HepG2 (cell line): ENCODE measurements around the gene TAB3. TPM values are rescaled to one million over a fixed set of nuclear protein-coding genes. Genes with fewer than 3 reads are reported as not detected.

Source experiments
- CREB1 ChIP-seq, 2 experiments: fragments of 450-650 bp in 1 of 2; IDR thresholded peaks; 2 replicates each; pipeline ENCODE4 v1.6.1; 2016 to 2017; ENCODE audit warnings: control low read depth in 1 of 2, mild to moderate bottlenecking in 1 of 2, missing compliant biosample characterization in 1 of 2, missing genetic modification characterization in 1 of 2
- GPBP1L1 ChIP-seq: sonication (generic); formaldehyde crosslinking; IDR thresholded peaks from 2 replicates; pipeline ENCODE4 v1.5.0; 2020; ENCODE audit warnings: mild to moderate bottlenecking, missing genetic modification reagents
- HNF1A ChIP-seq, 2 experiments: sonication (generic) in 1 of 2; formaldehyde crosslinking in 1 of 2; IDR thresholded peaks; 2 replicates each; pipeline versions ENCODE4 v1.4.0 to v1.6.1; 2016 to 2020; ENCODE audit warnings: borderline replicate concordance in 1 of 2, low read depth in 1 of 2, mild to moderate bottlenecking in 1 of 2, missing genetic modification reagents in 1 of 2
- HNF1B ChIP-seq: sonication (generic); formaldehyde crosslinking; IDR thresholded peaks from 2 replicates; pipeline ENCODE4 v1.5.1; 2020; ENCODE audit warnings: mild to moderate bottlenecking, moderate library complexity, missing genetic modification reagents
- HOXD1 ChIP-seq: sonication (generic); formaldehyde crosslinking; IDR thresholded peaks from 2 replicates; pipeline ENCODE4 v1.5.0; 2020; ENCODE audit warnings: missing genetic modification reagents
- KMT2B ChIP-seq: IDR thresholded peaks from 2 replicates; pipeline ENCODE4 v1.6.1; 2016; ENCODE audit warnings: missing genetic modification reagents, missing compliant biosample characterization
- MYNN ChIP-seq: sonication (generic); formaldehyde crosslinking; IDR thresholded peaks from 2 replicates; pipeline ENCODE4 v1.4.0; 2020; ENCODE audit warnings: mild to moderate bottlenecking, low read depth, missing genetic modification reagents
- RAD51 ChIP-seq: fragments of 450-650 bp; IDR thresholded peaks from 2 replicates; pipeline ENCODE4 v1.6.1; 2016; ENCODE audit warnings: borderline replicate concordance
- SETDB1 ChIP-seq: sonication (generic); formaldehyde crosslinking; IDR thresholded peaks from 2 replicates; pipeline ENCODE4 v1.5.1; 2020; ENCODE audit warnings: missing genetic modification reagents, mild to moderate bottlenecking, borderline replicate concordance
- THAP7 ChIP-seq: sonication (generic); formaldehyde crosslinking; IDR thresholded peaks from 2 replicates; pipeline ENCODE4 v1.8.1; 2023; ENCODE audit warnings: mild to moderate bottlenecking, missing genetic modification reagents
- ZFP36 ChIP-seq: fragments of 150-350 bp; IDR thresholded peaks from 2 replicates; pipeline ENCODE4 v1.6.1; 2018; ENCODE audit warnings: borderline replicate concordance, low read length, low read depth; ENCODE audit not compliant: partially characterized antibody
- ZFP91 ChIP-seq: sonication (generic); formaldehyde crosslinking; IDR thresholded peaks from 2 replicates; pipeline ENCODE4 v1.9.0; 2022; ENCODE audit warnings: missing genetic modification reagents, mild to moderate bottlenecking, borderline replicate concordance
- ZNF136 ChIP-seq: sonication (generic); formaldehyde crosslinking; IDR thresholded peaks from 2 replicates; pipeline ENCODE4 v1.8.1; 2022; ENCODE audit warnings: low read depth, mild to moderate bottlenecking, moderate library complexity, missing genetic modification reagents
- ZNF180 ChIP-seq: sonication (generic); formaldehyde crosslinking; IDR thresholded peaks from 2 replicates; pipeline ENCODE4 v1.4.0; 2020; ENCODE audit warnings: low read depth, missing genetic modification reagents, borderline replicate concordance
- ZNF367 ChIP-seq: sonication (generic); formaldehyde crosslinking; IDR thresholded peaks from 2 replicates; pipeline ENCODE4 v1.4.0; 2020; ENCODE audit warnings: missing genetic modification reagents, borderline replicate concordance
- ZNF781 ChIP-seq: sonication (generic); formaldehyde crosslinking; IDR thresholded peaks from 2 replicates; pipeline ENCODE4 v1.5.1; 2020; ENCODE audit warnings: borderline replicate concordance, mild to moderate bottlenecking, missing genetic modification reagents; ENCODE audit errors: not compliant biosample characterization
- ZNF879 ChIP-seq: sonication (generic); formaldehyde crosslinking; IDR thresholded peaks from 2 replicates; pipeline ENCODE4 v1.8.1; 2023; ENCODE audit warnings: missing genetic modification reagents
- ZSCAN9 ChIP-seq: IDR thresholded peaks from 2 replicates; pipeline ENCODE4 v1.6.1; 2016; ENCODE audit warnings: borderline replicate concordance
- polyA plus RNA-seq, 8 experiments: library from polyadenylated mRNA; depleted of rRNA in 3 of 8; stranded (reverse) in 7 of 8; unstranded in 1 of 8; fragments of >200 nt; fragmentation: Illumina TruSeq in 4 of 8; extraction: Trizol in 4 of 8; gene quantifications; 2 replicates each; pipeline versions ENCODE4 v1.2.1 to v1.2.3, GENCODE V29; 2011 to 2016; ENCODE audit warnings: low read depth in 4 of 8, missing spikeins in 1 of 8, mixed read lengths in 1 of 8; ENCODE audit not compliant: insufficient read depth in 1 of 8
- total RNA-seq, 5 experiments: library from RNA; depleted of rRNA; stranded (reverse); fragments of >200 nt; fragmentation: Illumina TruSeq; extraction: Trizol; gene quantifications; 2 replicates each; pipeline ENCODE4 v1.2.3, GENCODE V29; 2016; ENCODE audit warnings: low read depth in 1 of 5

Gene TAB3
- total and polyA plus RNA-seq, 2 of the 13 experiments (the other 11 are each of a cell fraction or from before 2014, with no cell fraction given), result 27.2 to 59.8 TPM

GRCh38 chrX:30835373-30835772, 53.7 kb downstream of the TAB3 start (continued):
- no peak for TF ChIP-seq ZSCAN9 (CRISPR knock-in tag)
- TF ChIP-seq RAD51, result no peak
- TF ChIP-seq SETDB1 (CRISPR knock-in tag), result no peak
- TF ChIP-seq MYNN (CRISPR knock-in tag), result no peak
- TF ChIP-seq GPBP1L1 (CRISPR knock-in tag), result no peak
- no peak for TF ChIP-seq ZFP91
- no peak for TF ChIP-seq ZNF367 (CRISPR knock-in tag)
- no peak for TF ChIP-seq ZNF180 (CRISPR knock-in tag)
- no peak for TF ChIP-seq ZNF879 (CRISPR knock-in tag)
- TF ChIP-seq THAP7 (CRISPR knock-in tag), result no peak
- no peak for TF ChIP-seq ZNF781 (CRISPR knock-in tag)
- TF ChIP-seq ZNF136 (CRISPR knock-in tag), result no peak
- TF ChIP-seq KMT2B (CRISPR knock-in tag), result no peak
- 0 out of 2 replicates have a peak, but pooled peaks have one; percentile 40 for TF ChIP-seq HNF1B (CRISPR knock-in tag)
- TF ChIP-seq ZFP36, result no peak
- no peak for TF ChIP-seq HOXD1 (CRISPR knock-in tag)
- no peak for TF ChIP-seq HNF1A (IDR thresholded peaks at IDR 0.05; ENCODE audit: low read depth)
- peak; percentile 54; the same call in 1 of the 2 replicates for TF ChIP-seq HNF1A (CRISPR knock-in tag; IDR thresholded peaks at IDR 0.05; ENCODE audit: borderline replicate concordance)
- TF ChIP-seq CREB1 (IDR thresholded peaks at IDR 0.05), result no peak
- peak; percentile 58 for TF ChIP-seq CREB1 (CRISPR knock-in tag; IDR thresholded peaks at IDR 0.05)
